Tibial nerve (tissue), 4 donors: Measurements from ENCODE around the gene MAGI2. TPM values are rescaled to one million over a fixed set of nuclear protein-coding genes. Genes with fewer than 3 reads are reported as not detected.

Experiments
- DNase-seq, 2 donors: peaks; one replicate each; pipeline ENCODE4 v3.0.0-alpha.2; 2019; ENCODE audit warnings: low spot score in 2 of 2
- H3K27ac ChIP-seq, 4 donors: fragments of 200-600 bp; sonication (generic) in 3 of 4; one replicate each; pipeline ENCODE4 v1.5.1; 2017 to 2019; ENCODE audit warnings: mild to moderate bottlenecking in 1 of 4
- H3K27me3 ChIP-seq, 2 donors: fragments of 200-600 bp; sonication (generic) in 1 of 2; one replicate each; pipeline versions ENCODE4 v1.5.1 to v1.6.0; 2017 to 2019
- H3K36me3 ChIP-seq, 3 donors: fragments of 200-600 bp; sonication (generic); one replicate each; pipeline ENCODE4 v1.5.1; 2018 to 2019
- H3K4me1 ChIP-seq, 4 donors: fragments of 200-600 bp; sonication (generic) in 3 of 4; one replicate each; pipeline ENCODE4 v1.5.1; 2017 to 2019
- H3K4me3 ChIP-seq, 4 donors: fragments of 200-600 bp; sonication (generic) in 3 of 4; one replicate each; pipeline ENCODE4 v1.5.1; 2017 to 2019; ENCODE audit warnings: mild to moderate bottlenecking in 1 of 4, moderate library complexity in 1 of 4
- H3K9me3 ChIP-seq, 4 donors: fragments of 200-600 bp; sonication (generic) in 3 of 4; one replicate each; pipeline ENCODE4 v1.5.1; 2017 to 2019
- CTCF ChIP-seq, 5 experiments: fragments of 200-600 bp in 3 of 5; fragments of 450-650 bp in 2 of 5; sonication (generic) in 3 of 5; IDR thresholded peaks; one replicate each; pipeline ENCODE4 v1.5.1; 2016 to 2019; ENCODE audit warnings: antibody characterized with exemption in 5 of 5, mild to moderate bottlenecking in 3 of 5, moderate library complexity in 2 of 5
- EP300 ChIP-seq, 2 donors: sonication (generic); formaldehyde crosslinking; IDR thresholded peaks; one replicate each; pipeline ENCODE4 v1.6.1; 2017; ENCODE audit warnings: antibody characterized with exemption in 2 of 2, mild to moderate bottlenecking in 1 of 2
- POLR2A ChIP-seq, 2 donors: fragments of 450-650 bp; IDR thresholded peaks; one replicate each; pipeline ENCODE4 v1.6.1; 2017; ENCODE audit warnings: antibody characterized with exemption in 2 of 2, mild to moderate bottlenecking in 2 of 2, moderate library complexity in 2 of 2
- WGBS, 2 donors: methylation state at CpG; one replicate each; pipeline ENCODE4 v1.1.5; 2018; 5-methylcytosine and 5-hydroxymethylcytosine counted together
- total RNA-seq, 4 donors: library from RNA; depleted of rRNA; stranded (reverse); fragments of >200 nt; gene quantifications; one replicate each; pipeline ENCODE4 v1.1.0, GENCODE V29; 2016

The MAGI2 gene
- total RNA-seq, 4 donors from 2014 or later = 33.6 to 58.2 (median 55.6) TPM

GRCh38 chr7:78080811-78081210, 1372.7 kb downstream of the MAGI2 start:
- Histone ChIP-seq H3K9me3 (no peaks in the 10 kb centered on the region), H3K27ac (no peak overlapping the region), H3K4me3 (no peak overlapping the region), H3K36me3 (no peaks in the 10 kb centered on the region), H3K27me3 (no peaks in the 10 kb centered on the region), H3K4me1 (no peaks in the 10 kb centered on the region)
- no peak for DNase-seq
- no peak for TF ChIP-seq EP300 (IDR thresholded peaks at IDR 0.05)
- TF ChIP-seq CTCF (IDR thresholded peaks at IDR 0.05) = no peak
- TF ChIP-seq POLR2A (IDR thresholded peaks at IDR 0.05) = no peak
- 90 to 92% methylated on average over 4 of the region's 4 CpGs for WGBS, 2 donors

- 50 to 61% methylated on average over 2 of the region's 2 CpGs for WGBS, 2 donors
- Histone ChIP-seq H3K36me3 (no peaks in the 10 kb centered on the region), H3K9me3 (no peaks in the 10 kb centered on the region), H3K4me1 (no peaks in the 10 kb centered on the region), H3K27ac (no peak overlapping the region), H3K27me3 (no peaks in the 10 kb centered on the region), H3K4me3 (no peak overlapping the region)
- DNase-seq = no peak
- TF ChIP-seq EP300 (IDR thresholded peaks at IDR 0.05) = no peak
- no peak for TF ChIP-seq CTCF (IDR thresholded peaks at IDR 0.05)
- no peak for TF ChIP-seq POLR2A (IDR thresholded peaks at IDR 0.05)
These were observed 1373.2 kb downstream of the MAGI2 start for GRCh38 chr7:78080241-78080640.

GRCh38 chr7:78074713-78075112, 1378.8 kb downstream of the MAGI2 start:
- 71 to 72% methylated on average over 3 of the region's 3 CpGs for WGBS, 2 donors
- Histone ChIP-seq H3K36me3 (no peaks in the 10 kb centered on the region), H3K4me1 (no peaks in the 10 kb centered on the region), H3K9me3 (no peaks in the 10 kb centered on the region), H3K27me3 (no peaks in the 10 kb centered on the region), H3K4me3 (no peak overlapping the region), H3K27ac (no peak overlapping the region)
- no peak for TF ChIP-seq POLR2A (IDR thresholded peaks at IDR 0.05)
- no peak for TF ChIP-seq CTCF (IDR thresholded peaks at IDR 0.05)
- DNase-seq = no peak

GRCh38 chr7:78073609-78074382, 1379.7 kb downstream of the MAGI2 start:
- Histone ChIP-seq H3K4me1 (no peaks in the 10 kb centered on the region), H3K9me3 (no peaks in the 10 kb centered on the region), H3K27me3 (no peaks in the 10 kb centered on the region), H3K4me3 (no peak overlapping the region), H3K27ac (no peak overlapping the region), H3K36me3 (peaks cover 0 to 3% (median 0%) of the 10 kb centered on the region in 3 donors)
- no peak for DNase-seq
- 65 to 71% methylated on average over 9 of the region's 9 CpGs for WGBS, 2 donors
- no peak for TF ChIP-seq POLR2A (IDR thresholded peaks at IDR 0.05)
- no peak for TF ChIP-seq EP300 (IDR thresholded peaks at IDR 0.05)
- TF ChIP-seq CTCF (IDR thresholded peaks at IDR 0.05) = no peak

GRCh38 chr7:78072201-78072590, 1381.3 kb downstream of the MAGI2 start:
- Histone ChIP-seq H3K9me3 (no peaks in the 10 kb centered on the region), H3K4me3 (no peak overlapping the region), H3K27me3 (no peaks in the 10 kb centered on the region), H3K4me1 (no peaks in the 10 kb centered on the region), H3K27ac (no peak overlapping the region), H3K36me3 (peaks cover 0 to 3% (median 0%) of the 10 kb centered on the region in 3 donors)
- no peak for TF ChIP-seq POLR2A (IDR thresholded peaks at IDR 0.05)
- no peak for TF ChIP-seq EP300 (IDR thresholded peaks at IDR 0.05)
- no peak for TF ChIP-seq CTCF (IDR thresholded peaks at IDR 0.05)
- DNase-seq = no peak
